SIG-M5 treated with dmso at 0.1 percent for 504 hours (cell line): Measurements from ENCODE around the gene UQCRHL.

Source experiments
- DNase-seq: peaks from one replicate; lab custom pipeline; 2025; ENCODE audit not compliant: unreplicated experiment; lab: John Stamatoyannopoulos, UW

UQCRHL gene

GRCh38 chr1:15758953-15759661 lies 48.3 kb downstream of the UQCRHL start:
- no peak for DNase-seq

- no peak for DNase-seq
Observed at GRCh38 chr1:15758343-15758931, 49.0 kb downstream of the UQCRHL start, which contains the start of gene FBLIM1. TSS of gene FBLIM1 (plus strand) at chr1:15758795. CDS start at chr1:15764984, 6,189 bp downstream.

GRCh38 chr1:15757575-15758342 lies 49.7 kb downstream of the UQCRHL start:
- no peak for DNase-seq
